WERI-Rb-1 (cell line): ENCODE results near the gene TSHR.
A peak's percentile ranks its signal among the peaks of the same experiment; 100 is the strongest.

Experiments used
- DNase-seq: peaks from one replicate; pipeline ENCODE4 v3.0.0-alpha.2; 2020
- H3K27ac ChIP-seq: fragments of 250-450 bp; sonication (Bioruptor Pico); 2 replicates; pipeline ENCODE4 v1.5.1; 2020; ENCODE audit warnings: mild to moderate bottlenecking, moderate library complexity
- H3K27me3 ChIP-seq: fragments of 250-450 bp; sonication (Bioruptor Pico); 2 replicates; pipeline ENCODE4 v1.5.1; 2021; ENCODE audit warnings: mild to moderate bottlenecking, low read depth, moderate library complexity; ENCODE audit not compliant: insufficient read depth, severe bottlenecking
- H3K36me3 ChIP-seq: fragments of 250-450 bp; sonication (Bioruptor Pico); 2 replicates; pipeline ENCODE4 v1.5.1; 2020; ENCODE audit warnings: mild to moderate bottlenecking, moderate library complexity
- H3K4me3 ChIP-seq: 2 replicates; pipeline ENCODE4 v1.5.1; 2011; ENCODE audit warnings: low read depth, mild to moderate bottlenecking, control low read depth, low read length
- H3K9me3 ChIP-seq: fragments of 250-450 bp; sonication (Bioruptor Pico); 2 replicates; pipeline ENCODE4 v1.5.1; 2021; ENCODE audit warnings: mild to moderate bottlenecking, moderate library complexity; ENCODE audit not compliant: severe bottlenecking
- CTCF ChIP-seq: IDR thresholded peaks from 2 replicates; pipeline ENCODE4 v1.5.1; 2011; ENCODE audit warnings: low read depth, mild to moderate bottlenecking, control low read depth, inconsistent platforms, low read length

TSHR gene

GRCh38 chr14:80924365-80925103, 30.9 kb upstream of the TSHR start:
- H3K27me3 ChIP-seq = no peaks in the 10 kb centered on the region
- peak overlapping the region; percentile 21 for H3K27ac ChIP-seq
- no peak for TF ChIP-seq CTCF
- H3K9me3 ChIP-seq = no peaks in the 10 kb centered on the region
- no peak for DNase-seq
- H3K4me3 ChIP-seq = no peak overlapping the region
- H3K36me3 ChIP-seq = no peaks in the 10 kb centered on the region

GRCh38 chr14:80926397-80927082, 28.9 kb upstream of the TSHR start:
- Histone ChIP-seq H3K9me3 (no peaks in the 10 kb centered on the region), H3K36me3 (no peaks in the 10 kb centered on the region), H3K27me3 (no peaks in the 10 kb centered on the region), H3K27ac (no peak overlapping the region), H3K4me3 (no peak overlapping the region)
- no peak for TF ChIP-seq CTCF
- no peak for DNase-seq

- Histone ChIP-seq H3K27ac (no peak overlapping the region), H3K36me3 (no peaks in the 10 kb centered on the region), H3K9me3 (no peaks in the 10 kb centered on the region), H3K4me3 (no peak overlapping the region), H3K27me3 (no peaks in the 10 kb centered on the region)
- no peak for TF ChIP-seq CTCF
- no peak for DNase-seq
Observed at GRCh38 chr14:80927083-80927989, 28.1 kb upstream of the TSHR start.

- no peak overlapping the region for H3K4me3 ChIP-seq
- H3K27ac ChIP-seq = no peak overlapping the region
- DNase-seq = no peak
- no peaks in the 10 kb centered on the region for H3K36me3 ChIP-seq
- TF ChIP-seq CTCF = no peak
- H3K9me3 ChIP-seq = no peaks in the 10 kb centered on the region
- H3K27me3 ChIP-seq = no peaks in the 10 kb centered on the region
Observed at GRCh38 chr14:80930095-80930494, 25.3 kb upstream of the TSHR start.

GRCh38 chr14:80930836-80931389, 24.5 kb upstream of the TSHR start:
- Histone ChIP-seq H3K36me3 (no peaks in the 10 kb centered on the region), H3K27me3 (no peaks in the 10 kb centered on the region), H3K9me3 (no peaks in the 10 kb centered on the region), H3K4me3 (no peak overlapping the region), H3K27ac (no peak overlapping the region)
- TF ChIP-seq CTCF = no peak
- DNase-seq = no peak
